HepG2 (cell line): ENCODE data around the gene LIME1. TPM values are rescaled to one million over a fixed set of nuclear protein-coding genes. Genes with fewer than 3 reads are reported as not detected.
A peak's percentile ranks its signal among the peaks of the same experiment; 100 is the strongest.

Source experiments
- AGO2 ChIP-seq: fragments of 200-400 bp; formaldehyde crosslinking; optimal IDR thresholded peaks from 2 replicates; pipeline ENCODE3; 2017; ENCODE audit warnings: mild to moderate bottlenecking, low read depth, low read length, moderate library complexity
- ATM ChIP-seq: fragments of 450-650 bp; IDR thresholded peaks from 2 replicates; pipeline ENCODE4 v1.7.1; 2017; ENCODE audit warnings: mild to moderate bottlenecking, borderline replicate concordance
- HNF4A ChIP-seq: sonication (generic); formaldehyde crosslinking; IDR thresholded peaks from 2 replicates; pipeline ENCODE4 v1.4.0; 2020; ENCODE audit warnings: missing genetic modification reagents
- HNRNPK ChIP-seq: fragments of 200-400 bp; formaldehyde crosslinking; IDR thresholded peaks from 2 replicates; pipeline ENCODE4 v1.6.1; 2018; ENCODE audit warnings: low read length, low read depth, moderate library complexity, mild to moderate bottlenecking; ENCODE audit not compliant: poor library complexity, severe bottlenecking
- PATZ1 ChIP-seq: sonication (generic); formaldehyde crosslinking; IDR thresholded peaks from 2 replicates; pipeline ENCODE4 v1.4.0; 2020; ENCODE audit warnings: missing genetic modification reagents
- PHB2 ChIP-seq: fragments of 450-650 bp; IDR thresholded peaks from 2 replicates; pipeline ENCODE4 v1.6.1; 2018; ENCODE audit not compliant: partially characterized antibody
- POGZ ChIP-seq: sonication (generic); formaldehyde crosslinking; IDR thresholded peaks from 2 replicates; pipeline ENCODE4 v1.4.0; 2020; ENCODE audit warnings: mild to moderate bottlenecking, missing genetic modification reagents
- RXRB ChIP-seq: IDR thresholded peaks from 2 replicates; pipeline ENCODE4 v1.6.1; 2016; ENCODE audit warnings: borderline replicate concordance, missing genetic modification reagents, missing compliant biosample characterization
- ZNF224 ChIP-seq: sonication (generic); formaldehyde crosslinking; IDR thresholded peaks from 2 replicates; pipeline ENCODE4 v1.5.0; 2020; ENCODE audit warnings: mild to moderate bottlenecking, missing genetic modification reagents
- ZNF225 ChIP-seq: sonication (generic); formaldehyde crosslinking; IDR thresholded peaks from 2 replicates; pipeline ENCODE4 v1.4.0; 2020; ENCODE audit warnings: mild to moderate bottlenecking, missing genetic modification reagents
- ZNF564 ChIP-seq: sonication (generic); formaldehyde crosslinking; IDR thresholded peaks from 2 replicates; pipeline ENCODE4 v1.8.1; 2023; ENCODE audit warnings: mild to moderate bottlenecking, missing genetic modification reagents
- ZNF646 ChIP-seq: sonication (generic); formaldehyde crosslinking; IDR thresholded peaks from 2 replicates; pipeline ENCODE4 v1.9.0; 2021; ENCODE audit warnings: mild to moderate bottlenecking, missing genetic modification reagents
- ZNF7 ChIP-seq: IDR thresholded peaks from 2 replicates; pipeline ENCODE4 v1.6.1; 2016; ENCODE audit warnings: missing biosample characterization, missing genetic modification reagents
- ZNF883 ChIP-seq: sonication (generic); formaldehyde crosslinking; IDR thresholded peaks from 2 replicates; pipeline ENCODE4 v1.5.1; 2020; ENCODE audit warnings: mild to moderate bottlenecking, missing genetic modification reagents; ENCODE audit errors: not compliant biosample characterization
- polyA plus RNA-seq, 8 experiments: library from polyadenylated mRNA; depleted of rRNA in 3 of 8; stranded (reverse) in 7 of 8; unstranded in 1 of 8; fragments of >200 nt; fragmentation: Illumina TruSeq in 4 of 8; extraction: Trizol in 4 of 8; gene quantifications; 2 replicates each; pipeline versions ENCODE4 v1.2.1 to v1.2.3, GENCODE V29; 2011 to 2016; ENCODE audit warnings: low read depth in 4 of 8, missing spikeins in 1 of 8, mixed read lengths in 1 of 8; ENCODE audit not compliant: insufficient read depth in 1 of 8
- total RNA-seq, 5 experiments: library from RNA; depleted of rRNA; stranded (reverse); fragments of >200 nt; fragmentation: Illumina TruSeq; extraction: Trizol; gene quantifications; 2 replicates each; pipeline ENCODE4 v1.2.3, GENCODE V29; 2016; ENCODE audit warnings: low read depth in 1 of 5
- TF ChIP-seq, protein P1 (sequence below): sonication (generic); formaldehyde crosslinking; IDR thresholded peaks from 2 replicates; pipeline ENCODE4 v1.5.0; 2020; ENCODE audit warnings: mild to moderate bottlenecking, missing genetic modification reagents
- TF ChIP-seq, protein P2 (sequence below): IDR thresholded peaks from 2 replicates; pipeline ENCODE4 v1.6.1; 2018; ENCODE audit warnings: missing genetic modification reagents, mild to moderate bottlenecking, missing compliant biosample characterization

Gene LIME1
- total and polyA plus RNA-seq, 2 of the 13 experiments (the other 11 are each of a cell fraction or from before 2014, with no cell fraction given) = 13.0 to 61.5 TPM

- TF ChIP-seq, protein P1, sequence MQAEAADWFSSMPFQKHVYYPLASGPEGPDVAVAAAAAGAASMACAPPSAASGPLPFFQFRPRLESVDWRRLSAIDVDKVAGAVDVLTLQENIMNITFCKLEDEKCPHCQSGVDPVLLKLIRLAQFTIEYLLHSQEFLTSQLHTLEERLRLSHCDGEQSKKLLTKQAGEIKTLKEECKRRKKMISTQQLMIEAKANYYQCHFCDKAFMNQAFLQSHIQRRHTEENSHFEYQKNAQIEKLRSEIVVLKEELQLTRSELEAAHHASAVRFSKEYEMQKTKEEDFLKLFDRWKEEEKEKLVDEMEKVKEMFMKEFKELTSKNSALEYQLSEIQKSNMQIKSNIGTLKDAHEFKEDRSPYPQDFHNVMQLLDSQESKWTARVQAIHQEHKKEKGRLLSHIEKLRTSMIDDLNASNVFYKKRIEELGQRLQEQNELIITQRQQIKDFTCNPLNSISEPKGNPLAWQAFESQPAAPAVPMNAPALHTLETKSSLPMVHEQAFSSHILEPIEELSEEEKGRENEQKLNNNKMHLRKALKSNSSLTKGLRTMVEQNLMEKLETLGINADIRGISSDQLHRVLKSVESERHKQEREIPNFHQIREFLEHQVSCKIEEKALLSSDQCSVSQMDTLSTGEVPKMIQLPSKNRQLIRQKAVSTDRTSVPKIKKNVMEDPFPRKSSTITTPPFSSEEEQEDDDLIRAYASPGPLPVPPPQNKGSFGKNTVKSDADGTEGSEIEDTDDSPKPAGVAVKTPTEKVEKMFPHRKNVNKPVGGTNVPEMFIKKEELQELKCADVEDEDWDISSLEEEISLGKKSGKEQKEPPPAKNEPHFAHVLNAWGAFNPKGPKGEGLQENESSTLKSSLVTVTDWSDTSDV (CRISPR knock-in tag) = peak; percentile 79; the same call in 1 of the 2 replicates
- no peak for TF ChIP-seq ZNF883 (CRISPR knock-in tag)
- no peak for TF ChIP-seq ZNF564 (CRISPR knock-in tag)
- TF ChIP-seq ZNF225 = no peak
- 0 out of 2 replicates have a peak, but pooled peaks have one; percentile 17 for TF ChIP-seq RXRB (CRISPR knock-in tag)
- TF ChIP-seq PATZ1 (CRISPR knock-in tag) = no peak; the same call in 1 of the 2 replicates
- TF ChIP-seq HNF4A (CRISPR knock-in tag) = peak; percentile 62
- TF ChIP-seq PHB2 = no peak
- TF ChIP-seq, protein P2, sequence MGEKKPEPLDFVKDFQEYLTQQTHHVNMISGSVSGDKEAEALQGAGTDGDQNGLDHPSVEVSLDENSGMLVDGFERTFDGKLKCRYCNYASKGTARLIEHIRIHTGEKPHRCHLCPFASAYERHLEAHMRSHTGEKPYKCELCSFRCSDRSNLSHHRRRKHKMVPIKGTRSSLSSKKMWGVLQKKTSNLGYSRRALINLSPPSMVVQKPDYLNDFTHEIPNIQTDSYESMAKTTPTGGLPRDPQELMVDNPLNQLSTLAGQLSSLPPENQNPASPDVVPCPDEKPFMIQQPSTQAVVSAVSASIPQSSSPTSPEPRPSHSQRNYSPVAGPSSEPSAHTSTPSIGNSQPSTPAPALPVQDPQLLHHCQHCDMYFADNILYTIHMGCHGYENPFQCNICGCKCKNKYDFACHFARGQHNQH (CRISPR knock-in tag) = 0 out of 2 replicates have a peak, but pooled peaks have one; percentile 9
- no peak for TF ChIP-seq ZNF646 (CRISPR knock-in tag)
- no peak for TF ChIP-seq ATM
- 0 out of 2 replicates have a peak, but pooled peaks have one; percentile 24 for TF ChIP-seq POGZ (CRISPR knock-in tag)
- TF ChIP-seq ZNF7 (CRISPR knock-in tag) = no peak
- 0 out of 2 replicates have a peak, but pooled peaks have one; percentile 56 for TF ChIP-seq ZNF224 (CRISPR knock-in tag)
- TF ChIP-seq AGO2 = peak; percentile 99
- TF ChIP-seq HNRNPK = peak; percentile 6
Observed at GRCh38 chr20:63745961-63746731, 9.7 kb downstream of the LIME1 start (continued).
